RWPE2 (cell line): ENCODE results near the gene MORN1.

Source experiments
- ATAC-seq: fragments of 200-7000 bp; cut with Tn5 transposase; 3 replicates; pipeline ENCODE4 v1.9.1; 2021; ENCODE audit warnings: low read depth
- DNase-seq: peaks from one replicate; pipeline ENCODE4 v3.0.0-alpha.2; 2020; ENCODE audit warnings: low spot score
- H3K27ac ChIP-seq: fragments of 450-650 bp; 2 replicates; pipeline ENCODE4 v1.5.1; 2017; ENCODE audit warnings: mild to moderate bottlenecking; ENCODE audit not compliant: poor library complexity, severe bottlenecking
- H3K27me3 ChIP-seq: fragments of 250-450 bp; sonication (Bioruptor Pico); 2 replicates; pipeline ENCODE4 v1.5.1; 2021; ENCODE audit warnings: mild to moderate bottlenecking, moderate library complexity; ENCODE audit not compliant: insufficient read depth, poor library complexity, severe bottlenecking
- H3K36me3 ChIP-seq: fragments of 250-450 bp; sonication (Bioruptor Pico); 2 replicates; pipeline ENCODE4 v1.5.1; 2020; ENCODE audit warnings: low read depth, mild to moderate bottlenecking, moderate library complexity
- H3K4me1 ChIP-seq: fragments of 250-450 bp; sonication (Bioruptor Pico); 2 replicates; pipeline ENCODE4 v1.5.1; 2021; ENCODE audit warnings: mild to moderate bottlenecking, moderate library complexity; ENCODE audit not compliant: insufficient read depth, poor library complexity, severe bottlenecking
- H3K4me3 ChIP-seq: fragments of 250-450 bp; sonication (Bioruptor Pico); 2 replicates; pipeline ENCODE4 v1.5.1; 2021; ENCODE audit warnings: mild to moderate bottlenecking, moderate library complexity; ENCODE audit not compliant: severe bottlenecking
- H3K9me3 ChIP-seq: fragments of 250-450 bp; sonication (Bioruptor Pico); 2 replicates; pipeline ENCODE4 v1.5.1; 2021; ENCODE audit warnings: mild to moderate bottlenecking, moderate library complexity; ENCODE audit not compliant: severe bottlenecking
- TF ChIP-seq, protein P1 (sequence below): fragments of 450-650 bp; IDR thresholded peaks from one replicate; pipeline ENCODE4 v1.5.1; 2017; ENCODE audit warnings: mild to moderate bottlenecking, moderate library complexity; ENCODE audit not compliant: poor library complexity, severe bottlenecking

MORN1 gene

DNA sequence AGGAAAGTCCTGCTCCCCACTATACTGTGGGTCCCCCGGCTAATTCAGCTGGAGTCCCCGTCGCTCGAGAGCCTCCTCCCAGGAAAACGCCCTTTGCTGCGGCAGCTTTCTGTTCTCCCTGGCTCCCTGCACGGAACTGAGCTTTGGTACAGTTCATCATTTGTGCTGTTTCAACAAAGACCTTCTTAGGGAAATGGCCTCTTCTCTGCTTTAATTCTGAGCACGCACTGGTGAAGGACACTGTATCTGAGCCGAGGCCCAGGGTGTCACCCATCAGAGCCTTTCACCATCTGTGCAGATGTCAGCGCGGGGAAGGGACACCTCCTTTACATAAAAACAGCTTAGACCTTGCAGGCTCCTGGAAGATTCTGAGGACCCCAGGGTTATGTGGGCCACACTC lies 34.5 kb upstream of the MORN1 start:
- no peak for DNase-seq
- Histone ChIP-seq H3K27ac (no peak overlapping the region), H3K9me3 (peaks cover 5% of the 10 kb centered on the region), H3K36me3 (peaks cover 10% of the 10 kb centered on the region), H3K27me3 (no peaks in the 10 kb centered on the region), H3K4me3 (no peak overlapping the region), H3K4me1 (peaks cover 24% of the 10 kb centered on the region)
- ATAC-seq = no peak
- TF ChIP-seq, protein P1, sequence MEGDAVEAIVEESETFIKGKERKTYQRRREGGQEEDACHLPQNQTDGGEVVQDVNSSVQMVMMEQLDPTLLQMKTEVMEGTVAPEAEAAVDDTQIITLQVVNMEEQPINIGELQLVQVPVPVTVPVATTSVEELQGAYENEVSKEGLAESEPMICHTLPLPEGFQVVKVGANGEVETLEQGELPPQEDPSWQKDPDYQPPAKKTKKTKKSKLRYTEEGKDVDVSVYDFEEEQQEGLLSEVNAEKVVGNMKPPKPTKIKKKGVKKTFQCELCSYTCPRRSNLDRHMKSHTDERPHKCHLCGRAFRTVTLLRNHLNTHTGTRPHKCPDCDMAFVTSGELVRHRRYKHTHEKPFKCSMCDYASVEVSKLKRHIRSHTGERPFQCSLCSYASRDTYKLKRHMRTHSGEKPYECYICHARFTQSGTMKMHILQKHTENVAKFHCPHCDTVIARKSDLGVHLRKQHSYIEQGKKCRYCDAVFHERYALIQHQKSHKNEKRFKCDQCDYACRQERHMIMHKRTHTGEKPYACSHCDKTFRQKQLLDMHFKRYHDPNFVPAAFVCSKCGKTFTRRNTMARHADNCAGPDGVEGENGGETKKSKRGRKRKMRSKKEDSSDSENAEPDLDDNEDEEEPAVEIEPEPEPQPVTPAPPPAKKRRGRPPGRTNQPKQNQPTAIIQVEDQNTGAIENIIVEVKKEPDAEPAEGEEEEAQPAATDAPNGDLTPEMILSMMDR = no peak

DNA sequence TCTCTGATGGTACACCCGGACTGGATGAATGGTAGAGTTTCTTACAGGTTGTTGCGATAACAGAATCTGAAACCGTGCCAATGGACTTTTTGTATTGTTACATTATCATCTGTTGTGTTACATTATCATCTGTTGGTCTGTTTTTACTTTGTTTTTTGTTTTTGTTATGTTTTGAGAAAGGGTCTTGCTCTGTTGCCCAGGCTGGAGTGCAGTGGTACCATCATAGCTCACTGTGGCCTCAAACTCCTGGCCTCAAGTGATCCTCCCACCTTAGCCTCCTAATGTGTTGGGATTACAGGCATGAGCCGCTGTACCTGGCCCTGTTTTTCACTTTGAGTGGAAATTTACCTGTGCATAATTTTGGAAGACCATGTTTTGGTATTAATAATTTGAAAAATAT lies 31.2 kb upstream of the MORN1 start:
- no peak for ATAC-seq
- Histone ChIP-seq H3K4me1 (peaks cover 4% of the 10 kb centered on the region), H3K27ac (no peak overlapping the region), H3K4me3 (no peak overlapping the region), H3K27me3 (no peaks in the 10 kb centered on the region), H3K9me3 (peaks cover 5% of the 10 kb centered on the region), H3K36me3 (no peaks in the 10 kb centered on the region)
- DNase-seq = no peak
- TF ChIP-seq, protein P1 = no peak

DNA sequence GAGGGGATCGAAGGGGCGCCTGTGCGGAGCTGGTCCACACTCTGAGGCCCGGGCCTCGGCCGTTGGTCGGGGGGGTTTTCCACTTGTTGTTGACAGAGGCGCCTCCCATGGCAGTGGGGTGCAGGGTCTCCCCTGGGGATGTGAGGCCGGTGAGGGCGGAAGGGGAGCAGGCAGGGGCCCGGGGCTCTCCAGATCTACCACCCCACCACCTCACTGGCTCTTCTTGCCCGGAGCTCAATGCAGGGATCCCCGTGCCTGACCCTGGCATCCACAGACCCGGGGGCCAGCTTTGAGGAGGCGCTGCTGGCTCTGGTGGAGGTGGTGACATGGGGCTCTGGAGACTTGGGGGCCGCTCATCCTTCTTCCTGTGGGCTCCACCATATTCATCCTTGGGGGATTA lies 28.1 kb upstream of the MORN1 start:
- TF ChIP-seq, protein P1 = no peak
- H3K36me3 ChIP-seq = no peaks in the 10 kb centered on the region
- no peaks in the 10 kb centered on the region for H3K27me3 ChIP-seq

DNA sequence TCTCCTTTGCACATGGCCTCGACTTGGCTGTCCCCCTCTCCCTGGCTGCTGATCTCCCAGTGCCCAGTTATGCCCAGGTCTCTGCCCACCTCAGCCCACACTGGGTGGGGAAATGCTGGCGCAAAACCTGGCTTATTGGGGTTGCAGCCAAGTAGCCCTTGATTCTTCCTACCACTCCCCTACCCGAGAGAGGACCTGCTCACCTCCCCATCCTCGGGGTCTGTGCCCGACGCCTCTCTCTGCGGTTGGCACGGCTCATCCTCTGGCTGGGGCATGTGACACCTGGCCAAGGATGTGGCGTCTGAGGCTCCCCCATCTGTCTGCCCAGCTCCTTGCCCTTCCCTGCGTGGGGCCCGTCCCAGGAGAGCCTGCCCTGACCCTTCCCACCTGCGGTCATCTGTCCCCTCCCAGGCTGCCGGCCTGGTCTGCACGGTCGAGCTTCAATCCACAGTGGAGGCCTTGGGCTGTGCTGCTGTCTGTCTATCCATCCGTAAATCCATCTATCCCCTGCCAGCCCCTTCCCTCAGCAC lies 27.5 kb upstream of the MORN1 start:
- ATAC-seq = no peak
- TF ChIP-seq, protein P1 = no peak
- no peak overlapping the region for H3K4me3 ChIP-seq
- no peaks in the 10 kb centered on the region for H3K27me3 ChIP-seq
- no peaks in the 10 kb centered on the region for H3K36me3 ChIP-seq
- no peak for DNase-seq
- peaks cover 5% of the 10 kb centered on the region for H3K9me3 ChIP-seq
- H3K27ac ChIP-seq = no peak overlapping the region
- H3K4me1 ChIP-seq = peaks cover 19% of the 10 kb centered on the region

More for the DNA sequence above, 28.1 kb upstream of the MORN1 start:
- H3K4me1 ChIP-seq = peaks cover 14% of the 10 kb centered on the region
- peaks cover 5% of the 10 kb centered on the region for H3K9me3 ChIP-seq
- no peak for ATAC-seq
- no peak overlapping the region for H3K4me3 ChIP-seq
- H3K27ac ChIP-seq = no peak overlapping the region
- no peak for DNase-seq

DNA sequence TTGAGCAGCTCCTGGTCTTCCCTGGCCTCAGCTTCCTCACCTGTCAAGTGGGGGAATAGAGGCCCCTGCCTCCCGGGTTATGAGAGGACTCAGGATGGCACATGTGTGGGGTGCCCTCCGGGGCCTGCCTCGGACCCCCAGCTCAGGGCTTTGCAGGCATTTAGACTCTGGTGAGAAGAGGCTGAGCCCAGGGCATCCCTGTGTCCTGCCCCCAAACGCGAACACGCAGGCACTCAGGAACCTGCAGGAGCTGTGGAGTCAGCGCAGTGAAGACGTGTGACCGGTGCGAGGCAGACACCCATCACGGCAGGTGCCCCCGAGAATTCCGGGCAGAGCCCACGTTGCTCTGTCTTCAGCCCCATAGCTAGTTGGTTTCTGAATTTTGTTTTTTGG lies 26.5 kb upstream of the MORN1 start:
- Histone ChIP-seq H3K4me1 (peaks cover 21% of the 10 kb centered on the region), H3K27ac (no peak overlapping the region), H3K27me3 (no peaks in the 10 kb centered on the region), H3K36me3 (no peaks in the 10 kb centered on the region), H3K9me3 (no peaks in the 10 kb centered on the region), H3K4me3 (no peak overlapping the region)
- TF ChIP-seq, protein P1 = no peak
- DNase-seq = no peak
- no peak for ATAC-seq
